A549 treated with CORT108297 at 1 μM for 4 hours (cell line): Measurements from ENCODE around the gene GDAP2. TPM values are rescaled to one million over a fixed set of nuclear protein-coding genes. Genes with fewer than 3 reads are reported as not detected.

Source experiments
- total RNA-seq: library from RNA; stranded (reverse); fragments of 200-300 nt; extraction: Qiagen RNA extraction; gene quantifications from 5 replicates; pipeline ENCODE4 v1.2.3, GENCODE V29; 2022

GDAP2 gene
- 7.1 to 9.8 TPM (median 8.7 TPM) in 5 replicates for total RNA-seq

GRCh38 chr1:117929343-117930172 lies at the start of gene GDAP2, which contains the start of gene WDR3:
GDAP2 (minus strand) TSS chr1:117929621; CDS start chr1:117920357, 9,264 bp downstream.
WDR3 (plus strand) TSS chr1:117929739; CDS start chr1:117933320, 3,581 bp downstream.

Other genes with a start within 250 kb of the GDAP2 start
- 26.2 to 32.7 TPM (median 32.2 TPM) in 5 replicates for gene WDR3, start 118 bp upstream of the GDAP2 start, total RNA-seq